MCF 10A (cell line): ENCODE measurements around the gene ZNF862. TPM values are rescaled to one million over a fixed set of nuclear protein-coding genes. Genes with fewer than 3 reads are reported as not detected.
"Not testable (repeated sequence)": the region's sequence is repeated elsewhere in the genome, so short reads cannot be mapped to it uniquely, and the experiment has no call there.

Source experiments
- BruUV-seq: library from RNA; stranded (reverse); fragments of 400-500 nt; replicated peaks from 2 replicates; lab custom pipeline; 2021; lab: Mats Ljungman, UMichigan
- CTCF ChIA-PET: fragments of 300-600 bp; sonication (Branson Sonifier 250); formaldehyde crosslinking; extraction: SDS; loops from one replicate; lab custom pipeline; 2021; ENCODE audit warnings: antibody characterized with exemption, inconsistent platforms; lab: Yijun Ruan, JAX
- POLR2A ChIA-PET: fragments of 300-600, 350-650 bp; sonication (Branson Sonifier 250); formaldehyde crosslinking; extraction: SDS; loops from one replicate; lab custom pipeline; 2020; ENCODE audit warnings: antibody characterized with exemption, inconsistent platforms; lab: Yijun Ruan, JAX
- DNase-seq: peaks from one replicate; pipeline ENCODE4 v3.0.0-alpha.2; 2018; ENCODE audit not compliant: unreplicated experiment
- H3K27ac Mint-ChIP-seq: one replicate; pipeline ENCODE4 v1.8.0; 2022; ENCODE audit warnings: mild to moderate bottlenecking, low read depth, mixed read lengths; ENCODE audit not compliant: unreplicated experiment
- H3K27me3 Mint-ChIP-seq: one replicate; pipeline ENCODE4 v1.8.0; 2022; ENCODE audit warnings: mixed read lengths; ENCODE audit not compliant: insufficient read depth, unreplicated experiment
- H3K36me3 Mint-ChIP-seq: one replicate; pipeline ENCODE4 v1.8.0; 2022; ENCODE audit warnings: mild to moderate bottlenecking, moderate library complexity, mixed read lengths; ENCODE audit not compliant: insufficient read depth, unreplicated experiment
- H3K4me1 Mint-ChIP-seq: one replicate; pipeline ENCODE4 v1.8.0; 2022; ENCODE audit warnings: mixed read lengths; ENCODE audit not compliant: insufficient read depth, unreplicated experiment
- H3K4me3 Mint-ChIP-seq: one replicate; pipeline ENCODE4 v1.8.0; 2022; ENCODE audit warnings: mild to moderate bottlenecking, moderate library complexity, mixed read lengths; ENCODE audit not compliant: unreplicated experiment
- H3K9me3 Mint-ChIP-seq: one replicate; pipeline ENCODE4 v1.8.0; 2022; ENCODE audit warnings: mixed read lengths; ENCODE audit not compliant: unreplicated experiment
- intact Hi-C: fragments of 100-400 bp; cut with micrococcal nuclease; formaldehyde crosslinking; loops from 2 replicates; pipeline ENCODE4 v1.14.1; 2022
- total RNA-seq: library from RNA; stranded (reverse); gene quantifications from 2 replicates; pipeline ENCODE4 v1.2.3, GENCODE V29; 2022
- TF ChIP-seq, protein P1 (sequence below): fragments of 200-600 bp; IDR thresholded peaks from one replicate; pipeline ENCODE4 v1.8.0; 2022; ENCODE audit warnings: antibody characterized with exemption, mild to moderate bottlenecking; ENCODE audit not compliant: unreplicated experiment

Gene ZNF862
- total RNA-seq, 1 experiment from 2014 or later = 17.4 TPM

DNA sequence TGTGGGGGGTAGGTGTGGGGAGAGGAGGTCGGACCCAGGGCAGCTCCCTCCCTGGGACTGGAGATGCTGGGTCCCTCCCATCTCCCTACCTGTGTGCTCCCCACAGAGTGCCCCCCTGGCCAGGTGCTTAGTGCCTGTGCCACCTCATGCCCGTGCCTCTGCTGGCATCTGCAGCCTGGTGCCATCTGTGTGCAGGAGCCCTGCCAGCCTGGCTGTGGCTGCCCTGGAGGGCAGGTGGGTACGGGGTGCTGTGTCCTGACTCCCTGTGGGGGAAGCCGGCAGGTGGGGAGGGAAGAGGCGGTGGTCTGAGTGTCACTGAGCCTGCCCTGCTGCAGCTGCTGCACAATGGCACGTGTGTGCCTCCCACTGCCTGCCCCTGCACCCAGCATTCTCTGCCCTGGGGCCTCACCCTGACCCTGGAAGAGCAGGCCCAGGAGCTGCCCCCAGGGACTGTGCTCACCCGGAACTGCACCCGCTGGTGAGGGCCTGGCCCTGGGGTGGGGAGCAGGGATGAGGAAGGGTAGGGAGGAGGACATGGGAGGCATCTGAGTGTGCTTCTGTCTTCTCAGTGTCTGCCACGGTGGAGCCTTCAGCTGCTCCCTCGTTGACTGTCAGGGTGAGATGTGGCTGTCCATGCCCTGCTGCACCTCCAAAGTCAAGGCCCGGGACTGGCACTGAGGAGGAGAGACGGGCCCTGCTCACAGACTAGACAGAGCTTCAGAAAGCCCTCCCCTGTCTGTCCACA lies 11.7 kb upstream of the ZNF862 start:
- ChIA-PET POLR2A (interaction anchor here (0.7 kb wide), 1 partner anchor 9 kb away, joined by 3 read pairs; no protein-coding TSS in a partner anchor), CTCF (no interaction called here)
- Mint-ChIP-seq H3K36me3 (no peaks in the 10 kb centered on the region), H3K27me3 (peaks cover 5% of the 10 kb centered on the region), H3K9me3 (no peaks in the 10 kb centered on the region), H3K4me3 (no peak overlapping the region), H3K4me1 (no peaks in the 10 kb centered on the region), H3K27ac (no peak overlapping the region)
- no TSS peak for BruUV-seq
- intact Hi-C loops = no loop called here
- TF ChIP-seq, protein P1, sequence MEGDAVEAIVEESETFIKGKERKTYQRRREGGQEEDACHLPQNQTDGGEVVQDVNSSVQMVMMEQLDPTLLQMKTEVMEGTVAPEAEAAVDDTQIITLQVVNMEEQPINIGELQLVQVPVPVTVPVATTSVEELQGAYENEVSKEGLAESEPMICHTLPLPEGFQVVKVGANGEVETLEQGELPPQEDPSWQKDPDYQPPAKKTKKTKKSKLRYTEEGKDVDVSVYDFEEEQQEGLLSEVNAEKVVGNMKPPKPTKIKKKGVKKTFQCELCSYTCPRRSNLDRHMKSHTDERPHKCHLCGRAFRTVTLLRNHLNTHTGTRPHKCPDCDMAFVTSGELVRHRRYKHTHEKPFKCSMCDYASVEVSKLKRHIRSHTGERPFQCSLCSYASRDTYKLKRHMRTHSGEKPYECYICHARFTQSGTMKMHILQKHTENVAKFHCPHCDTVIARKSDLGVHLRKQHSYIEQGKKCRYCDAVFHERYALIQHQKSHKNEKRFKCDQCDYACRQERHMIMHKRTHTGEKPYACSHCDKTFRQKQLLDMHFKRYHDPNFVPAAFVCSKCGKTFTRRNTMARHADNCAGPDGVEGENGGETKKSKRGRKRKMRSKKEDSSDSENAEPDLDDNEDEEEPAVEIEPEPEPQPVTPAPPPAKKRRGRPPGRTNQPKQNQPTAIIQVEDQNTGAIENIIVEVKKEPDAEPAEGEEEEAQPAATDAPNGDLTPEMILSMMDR = no peak
- no peak for DNase-seq

DNA sequence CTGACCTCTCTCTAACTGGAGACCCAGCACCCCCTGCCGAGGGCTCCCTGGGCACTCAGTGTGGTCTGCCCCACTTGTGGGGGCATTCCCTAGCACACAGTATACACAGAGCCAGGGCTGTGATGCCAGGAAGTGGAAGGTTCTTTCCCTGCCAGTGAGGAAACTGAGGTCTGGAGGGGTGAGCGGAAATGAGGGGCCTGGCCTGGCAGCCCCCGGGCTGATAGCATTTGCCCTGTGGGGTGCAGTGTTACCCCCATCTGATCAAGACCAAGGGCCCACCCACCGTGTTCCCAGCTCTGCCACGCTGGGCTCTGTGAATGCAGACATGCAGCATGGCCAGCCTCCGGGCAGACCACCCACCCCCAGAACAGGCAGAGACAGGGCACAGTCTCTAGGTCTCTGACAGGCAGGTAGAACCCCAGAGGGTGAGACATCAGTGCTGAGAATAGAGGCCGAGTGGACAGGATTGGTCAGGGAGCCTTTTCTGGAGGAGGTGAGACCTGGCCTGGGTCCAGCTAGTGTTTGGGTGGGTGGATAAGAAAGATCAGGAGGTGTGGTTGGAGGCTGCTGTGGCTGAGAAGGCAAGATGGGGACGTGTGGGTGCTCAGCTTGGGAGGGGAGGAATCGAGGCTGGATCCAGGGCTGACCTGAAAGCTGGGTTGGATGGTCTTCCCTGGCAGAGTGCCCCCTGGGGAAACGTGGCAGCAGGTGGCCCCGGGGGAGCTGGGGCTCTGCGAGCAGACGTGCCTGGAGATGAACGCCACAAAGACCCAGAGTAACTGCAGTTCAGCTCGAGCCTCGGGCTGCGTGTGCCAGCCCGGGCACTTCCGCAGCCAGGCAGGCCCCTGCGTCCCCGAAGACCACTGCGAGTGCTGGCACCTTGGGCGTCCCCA lies 10.8 kb upstream of the ZNF862 start:
- TF ChIP-seq, protein P1 = no peak
- no peak overlapping the region for H3K4me3 Mint-ChIP-seq
- H3K27ac Mint-ChIP-seq = no peak overlapping the region
- no peaks in the 10 kb centered on the region for H3K36me3 Mint-ChIP-seq
- no peak for DNase-seq
- H3K9me3 Mint-ChIP-seq = no peaks in the 10 kb centered on the region
- no TSS peak for BruUV-seq
- peaks cover 13% of the 10 kb centered on the region for H3K27me3 Mint-ChIP-seq
- no peaks in the 10 kb centered on the region for H3K4me1 Mint-ChIP-seq
- CTCF ChIA-PET = interaction anchor here (0.6 kb wide), 1 partner anchor 103 kb away, joined by 3 read pairs; no protein-coding TSS in a partner anchor
- POLR2A ChIA-PET = interaction anchor here (0.8 kb wide), 1 partner anchor 27 kb away, joined by 5 read pairs; no protein-coding TSS in a partner anchor
- intact Hi-C loops = no loop called here

DNA sequence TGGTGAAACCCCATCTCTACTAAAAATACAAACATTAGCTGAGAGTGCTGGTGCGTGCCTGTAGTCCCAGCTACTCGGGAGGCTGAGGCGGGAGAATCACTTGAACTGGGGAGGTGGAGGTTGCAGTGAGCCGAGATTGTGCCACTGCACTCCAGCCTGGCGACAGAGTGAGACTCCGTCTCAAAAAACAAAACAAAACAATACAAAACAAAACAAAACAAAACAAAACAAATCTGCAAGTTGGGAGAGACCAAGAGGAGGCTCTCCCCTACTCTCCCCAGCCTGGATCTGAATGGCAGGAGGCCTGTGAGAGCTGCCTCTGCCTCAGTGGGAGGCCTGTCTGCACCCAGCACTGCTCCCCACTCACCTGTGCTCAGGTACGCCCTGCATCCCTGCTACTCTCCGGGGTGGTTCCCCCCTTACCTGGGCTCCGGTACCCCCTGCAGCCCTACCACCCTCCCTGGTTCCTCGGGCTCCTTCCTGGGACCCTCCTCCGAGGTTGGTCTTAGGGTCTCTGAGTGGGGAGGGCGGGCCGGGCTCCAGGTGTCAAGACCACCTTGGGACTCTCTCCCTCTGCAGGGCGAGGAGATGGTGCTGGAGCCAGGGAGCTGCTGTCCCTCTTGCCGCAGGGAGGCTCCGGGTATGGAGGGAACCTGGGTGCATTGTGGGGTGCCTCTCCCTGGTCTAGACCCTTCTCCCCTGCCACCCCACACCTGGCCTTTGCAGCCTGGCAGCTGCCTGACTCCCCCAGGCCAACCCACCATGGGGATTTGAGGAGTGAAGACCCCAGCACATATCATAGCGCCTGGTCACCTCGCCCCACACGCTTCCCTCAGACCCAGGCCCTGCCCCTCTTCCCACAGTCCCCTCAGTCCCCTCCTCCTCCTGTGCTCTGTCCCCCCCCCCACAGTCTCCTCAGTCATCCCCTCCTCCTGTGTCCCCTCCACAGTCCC lies 9.5 kb upstream of the ZNF862 start:
- DNase-seq = no peak
- no peaks in the 10 kb centered on the region for H3K9me3 Mint-ChIP-seq
- ChIA-PET CTCF (interaction anchor here (0.6 to 0.7 kb wide), 2 partner anchors 21 to 22 kb away, joined by 3 read pairs; no protein-coding TSS in a partner anchor), POLR2A (no interaction called here)
- TF ChIP-seq, protein P1 = no peak
- BruUV-seq = no TSS peak
- peaks cover 13% of the 10 kb centered on the region for H3K27me3 Mint-ChIP-seq
- no peak overlapping the region for H3K4me3 Mint-ChIP-seq
- H3K27ac Mint-ChIP-seq = no peak overlapping the region
- H3K36me3 Mint-ChIP-seq = no peaks in the 10 kb centered on the region
- intact Hi-C loops = no loop called here
- no peaks in the 10 kb centered on the region for H3K4me1 Mint-ChIP-seq

DNA sequence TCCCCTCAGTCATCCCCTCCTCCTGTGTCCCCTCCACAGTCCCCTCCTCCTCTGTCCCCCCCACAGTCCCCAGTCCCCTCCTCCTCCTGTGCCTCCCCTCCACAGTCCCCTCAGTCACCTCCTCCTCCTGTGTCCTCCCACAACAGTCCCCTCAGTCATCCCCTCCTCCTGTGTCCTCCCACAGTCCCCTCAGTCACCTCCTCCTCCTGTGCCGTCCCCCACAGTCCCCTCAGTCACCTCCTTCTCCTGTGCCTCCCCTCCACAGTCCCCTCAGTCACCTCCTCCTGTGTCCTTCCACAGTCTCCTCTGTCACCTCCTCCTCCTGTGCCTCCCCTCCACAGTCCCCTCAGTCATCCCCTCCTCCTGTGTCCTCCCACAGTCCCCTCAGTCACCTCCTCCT lies 7.6 kb upstream of the ZNF862 start:
- H3K9me3 Mint-ChIP-seq, POLR2A ChIA-PET, H3K27ac Mint-ChIP-seq, H3K4me1 Mint-ChIP-seq, intact Hi-C loops, H3K36me3 Mint-ChIP-seq, DNase-seq, H3K4me3 Mint-ChIP-seq, BruUV-seq: not testable (repeated sequence)
- H3K27me3 Mint-ChIP-seq = peaks cover 32% of the 10 kb centered on the region
- CTCF ChIA-PET = interaction anchor here (0.6 kb wide), 1 partner anchor 421 kb away, joined by 3 read pairs; no protein-coding TSS in a partner anchor
